ENCODE results near the gene ADCY10. TPM values are rescaled to one million over a fixed set of nuclear protein-coding genes. Genes with fewer than 3 reads are reported as not detected.
"Not testable (repeated sequence)": the region's sequence is repeated elsewhere in the genome, so short reads cannot be mapped to it uniquely, and the experiment has no call there.

Gene ADCY10
- total RNA-seq, 1 donor from 2014 or later, result 1.9 TPM

DNA sequence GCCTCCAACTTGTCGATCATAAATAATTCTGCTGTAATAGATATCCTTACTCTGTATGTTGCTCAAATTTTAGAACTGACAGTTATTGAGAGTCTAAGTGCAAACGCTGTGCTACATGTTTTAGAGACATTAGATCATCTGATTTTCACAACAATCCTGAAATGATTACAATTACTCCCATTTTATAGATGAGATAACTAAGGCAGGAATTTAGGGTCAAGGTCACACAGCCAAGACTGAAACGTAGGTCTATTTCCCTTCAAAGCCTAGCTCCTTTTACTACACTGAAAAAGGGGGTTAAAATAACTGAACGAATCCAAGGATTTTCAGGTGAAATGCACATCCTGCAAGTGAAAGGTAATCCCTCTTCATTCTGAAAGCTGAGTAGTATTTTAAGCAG, 19.9 kb upstream of the ADCY10 start:
- Histone ChIP-seq H3K27me3 (no peaks in the 10 kb centered on the region), H3K36me3 (no peaks in the 10 kb centered on the region), H3K4me1 (peaks cover 0 to 14% of the 10 kb centered on the region in 2 donors), H3K27ac (peak overlapping the region; percentile 96 to 98), H3K4me3 (peak overlapping the region; percentile 91), H3K9me3 (no peaks in the 10 kb centered on the region)
- intact Hi-C loops (cut with DNase I), result loop anchor here (1.0 to 10.0 kb wide), 3 partner anchors 111 to 1551 kb away; partner anchors contain the start of gene SLC19A2
- DNase-seq (ENCODE audit: low spot score in 2 of 2), result no peak
- TF ChIP-seq CTCF (IDR thresholded peaks at IDR 0.05), result no peak

DNA sequence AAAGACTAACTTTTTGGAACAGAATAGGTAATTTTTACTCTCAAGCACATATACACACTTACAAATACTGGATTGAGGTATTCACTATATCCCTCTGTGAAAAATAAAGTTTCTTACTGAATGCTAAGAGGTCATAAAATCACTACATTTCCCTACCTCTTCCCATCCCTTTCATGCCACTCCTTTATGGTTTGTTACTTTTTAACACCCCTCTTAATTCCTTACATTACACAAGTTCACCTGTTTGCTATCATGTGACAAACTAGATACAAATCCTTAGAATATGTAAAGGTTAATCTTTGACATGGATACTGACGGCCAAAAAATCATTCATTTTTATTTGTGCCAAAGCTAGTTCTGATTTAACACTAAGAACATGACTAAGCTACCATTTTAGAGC, 15.8 kb upstream of the ADCY10 start:
- DNase-seq (ENCODE audit: low spot score in 2 of 2), result no peak
- TF ChIP-seq CTCF (IDR thresholded peaks at IDR 0.05), result no peak
- Histone ChIP-seq H3K36me3 (no peaks in the 10 kb centered on the region), H3K27ac (no peak overlapping the region), H3K9me3 (no peaks in the 10 kb centered on the region), H3K4me1 (peaks cover 0 to 17% of the 10 kb centered on the region in 2 donors), H3K4me3 (no peak overlapping the region), H3K27me3 (no peaks in the 10 kb centered on the region)
- intact Hi-C loops (cut with DNase I), result loop anchor here (10.0 kb wide), 2 partner anchors 155 to 1555 kb away; partner anchors contain the start of gene SLC19A2

- H3K4me3 ChIP-seq; H3K27me3 ChIP-seq; H3K9me3 ChIP-seq; H3K36me3 ChIP-seq; intact Hi-C loops (cut with DNase I); H3K27ac ChIP-seq; DNase-seq (ENCODE audit: low spot score in 2 of 2): not testable (repeated sequence)
- H3K4me1 ChIP-seq, result peaks cover 0 to 13% of the 10 kb centered on the region in 2 donors
These were observed 15.0 kb upstream of the ADCY10 start for GRCh38 chr1:167928919-167929318.

GRCh38 chr1:167928457-167928852, 14.5 kb upstream of the ADCY10 start:
- no peaks in the 10 kb centered on the region for H3K27me3 ChIP-seq
- H3K27ac ChIP-seq, result no peak overlapping the region
- no peak for DNase-seq (ENCODE audit: low spot score in 2 of 2)
- no peak overlapping the region for H3K4me3 ChIP-seq
- peaks cover 0 to 9% of the 10 kb centered on the region in 2 donors for H3K4me1 ChIP-seq
- intact Hi-C loops (cut with DNase I), result no loop called here
- no peak for TF ChIP-seq CTCF (IDR thresholded peaks at IDR 0.05)
- peaks cover 0 to 1% of the 10 kb centered on the region in 2 donors for H3K36me3 ChIP-seq
- H3K9me3 ChIP-seq, result no peaks in the 10 kb centered on the region

GRCh38 chr1:167927046-167927754, 13.3 kb upstream of the ADCY10 start:
- H3K9me3 ChIP-seq, result no peaks in the 10 kb centered on the region
- no peaks in the 10 kb centered on the region for H3K27me3 ChIP-seq
- peaks cover 0 to 4% of the 10 kb centered on the region in 2 donors for H3K36me3 ChIP-seq
- no peak overlapping the region for H3K4me3 ChIP-seq
- no peak for TF ChIP-seq CTCF (IDR thresholded peaks at IDR 0.05)
- H3K4me1 ChIP-seq, result peaks cover 0 to 8% of the 10 kb centered on the region in 2 donors
- intact Hi-C loops (cut with DNase I), result no loop called here
- no peak overlapping the region for H3K27ac ChIP-seq
- no peak for DNase-seq (ENCODE audit: low spot score in 2 of 2)

- no peak overlapping the region for H3K4me3 ChIP-seq
- no peak for TF ChIP-seq CTCF (IDR thresholded peaks at IDR 0.05)
- no peak for DNase-seq (ENCODE audit: low spot score in 2 of 2)
- no peaks in the 10 kb centered on the region for H3K9me3 ChIP-seq
- H3K27ac ChIP-seq, result no peak overlapping the region
- intact Hi-C loops (cut with DNase I), result no loop called here
- peaks cover 0 to 4% of the 10 kb centered on the region in 2 donors for H3K36me3 ChIP-seq
- H3K27me3 ChIP-seq, result no peaks in the 10 kb centered on the region
- H3K4me1 ChIP-seq, result peaks cover 0 to 14% of the 10 kb centered on the region in 2 donors
These were observed 12.6 kb upstream of the ADCY10 start for GRCh38 chr1:167926486-167926997.

All from ascending aorta (tissue), 2 donors.